Anterior cingulate cortex (tissue), 58 donors: Measurements from ENCODE around the gene TMEM141.

ENCODE experiments used
- DNase-seq, 58 donors: peaks; one replicate each; lab custom pipeline; 2025; lab: John Stamatoyannopoulos, UW

Gene TMEM141

DNA sequence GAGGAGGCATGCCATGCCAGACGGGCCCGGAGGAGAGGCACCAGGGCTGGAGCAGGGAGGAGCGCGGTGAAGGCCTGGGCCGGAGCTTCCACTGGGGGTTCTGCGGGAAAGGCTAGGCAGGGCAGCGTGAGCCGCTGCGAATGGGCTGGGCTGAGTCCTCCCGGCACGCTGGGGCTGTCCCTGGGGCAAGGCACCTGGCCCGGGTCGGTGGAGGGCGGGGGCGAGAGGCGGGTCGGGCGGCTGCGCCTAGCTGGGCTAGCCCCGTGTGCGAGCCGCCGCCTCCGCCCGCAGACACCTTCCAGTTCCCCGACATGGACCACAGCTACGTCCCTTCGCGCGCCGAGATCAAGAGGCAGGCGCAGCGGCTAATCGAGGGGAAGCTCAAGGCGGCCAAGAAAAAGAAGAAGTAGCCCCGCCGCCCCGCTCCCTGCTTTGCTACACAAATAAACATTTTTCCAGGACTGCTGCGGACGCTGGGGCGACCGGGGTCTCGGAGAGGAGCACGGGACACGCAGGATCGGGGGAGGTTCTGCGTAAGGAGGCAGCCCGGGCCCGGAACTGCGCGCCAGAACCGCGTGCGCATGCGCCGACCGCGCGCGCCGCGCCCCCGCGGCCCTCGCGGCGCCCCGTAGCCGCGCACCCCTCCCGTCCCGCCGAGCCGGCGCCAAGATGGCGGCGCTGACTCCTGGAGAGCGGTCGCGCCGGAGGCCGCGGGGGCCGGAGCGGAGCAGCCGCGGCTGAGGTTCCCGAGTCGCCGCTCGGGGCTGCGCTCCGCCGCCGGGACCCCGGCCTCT, 16.3 kb downstream of the TMEM141 start, which contains the start of gene RABL6:
RABL6 (plus strand) TSS at position 668 of the 794 bp plus-strand sequence. CDS start 249 bp downstream, outside the sequence.
- DNase-seq = peak in 53 of 58 donors; percentile 23 to 85 (median 67)

DNA sequence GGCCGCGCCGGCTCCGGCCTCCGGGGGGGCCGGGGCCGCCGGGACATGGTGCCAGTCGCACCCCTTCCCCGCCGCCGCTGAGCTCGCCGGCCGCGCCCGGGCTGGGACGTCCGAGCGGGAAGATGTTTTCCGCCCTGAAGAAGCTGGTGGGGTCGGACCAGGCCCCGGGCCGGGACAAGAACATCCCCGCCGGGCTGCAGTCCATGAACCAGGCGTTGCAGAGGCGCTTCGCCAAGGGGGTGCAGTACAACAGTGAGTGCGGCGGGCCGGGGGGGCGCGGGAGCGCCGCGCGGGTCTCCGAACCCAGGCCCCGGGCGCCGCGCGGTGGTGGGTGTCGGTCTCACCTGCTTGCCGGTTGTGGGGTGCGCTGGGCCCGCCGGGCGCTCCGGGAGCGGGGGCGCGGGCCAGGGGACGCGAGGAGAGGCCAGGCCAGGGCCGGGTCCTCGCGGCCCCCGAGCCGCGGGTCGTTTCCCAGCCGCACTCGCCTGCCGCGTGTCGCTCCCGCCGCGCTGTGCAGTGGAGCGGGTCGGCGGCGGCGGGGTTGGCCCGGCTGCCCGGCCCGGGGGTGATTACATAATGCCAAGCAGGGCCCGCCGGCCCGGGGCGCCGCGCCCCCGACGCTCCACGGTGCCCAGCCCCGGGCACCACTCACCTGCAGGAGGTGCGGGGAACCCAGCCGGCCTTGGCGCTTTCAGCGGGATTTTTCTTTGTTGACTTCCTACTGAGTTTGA, 17.1 kb downstream of the TMEM141 start:
- peak in 21 of 58 donors; percentile 21 to 73 (median 61) for DNase-seq

DNA sequence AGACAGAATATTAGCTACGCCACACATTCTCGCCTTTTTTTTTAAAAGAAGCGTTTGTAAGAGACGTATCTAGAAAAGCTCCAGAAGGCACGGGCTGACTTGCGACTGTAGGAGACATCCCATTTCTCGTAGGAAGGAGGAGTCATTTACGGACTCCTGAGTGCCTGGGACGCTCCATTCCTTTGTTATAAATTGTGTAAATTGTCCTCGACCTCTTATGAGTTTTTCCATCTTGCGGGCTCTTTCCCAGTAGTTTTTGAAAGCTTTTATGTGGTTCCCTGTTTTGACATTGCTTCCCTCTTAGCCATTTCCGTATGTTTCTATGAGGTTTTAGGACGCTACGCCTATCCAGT, 17.6 kb downstream of the TMEM141 start:
- DNase-seq = no peak

DNA sequence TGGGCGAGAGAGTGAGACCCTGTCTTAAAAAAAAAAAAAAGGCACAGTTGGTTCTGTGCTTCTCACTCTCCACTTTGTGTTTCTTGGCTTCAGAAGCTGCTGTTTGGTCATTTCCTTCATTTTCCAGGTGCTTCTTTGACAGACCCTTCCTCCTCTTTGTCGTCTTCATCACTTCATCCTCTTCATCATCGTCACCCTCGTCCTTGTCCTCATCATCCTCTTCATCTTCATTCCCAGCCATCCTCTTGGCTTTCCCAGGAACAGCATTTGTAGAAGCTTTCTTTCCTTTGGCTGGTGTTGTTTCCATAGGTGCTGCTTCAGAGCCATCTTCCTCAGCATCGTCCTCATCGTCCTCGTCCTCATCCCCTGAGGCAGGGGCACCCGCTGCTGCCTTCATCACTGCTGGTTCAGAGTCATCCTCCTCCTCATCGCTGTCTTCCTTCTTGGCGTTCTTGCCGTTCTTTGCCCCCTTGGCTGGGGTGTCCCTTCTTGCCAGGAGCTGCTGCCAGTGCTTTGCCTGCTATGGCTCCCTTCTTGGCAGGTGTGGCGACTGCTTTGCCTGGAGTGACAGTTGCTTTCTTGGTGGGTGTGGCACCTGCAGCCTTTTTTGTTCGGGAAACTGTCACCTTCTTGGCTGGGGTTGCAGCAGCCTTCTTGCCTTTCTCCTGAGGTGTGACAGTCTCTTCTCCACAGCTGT, 23.7 kb downstream of the TMEM141 start:
- DNase-seq = no peak

DNA sequence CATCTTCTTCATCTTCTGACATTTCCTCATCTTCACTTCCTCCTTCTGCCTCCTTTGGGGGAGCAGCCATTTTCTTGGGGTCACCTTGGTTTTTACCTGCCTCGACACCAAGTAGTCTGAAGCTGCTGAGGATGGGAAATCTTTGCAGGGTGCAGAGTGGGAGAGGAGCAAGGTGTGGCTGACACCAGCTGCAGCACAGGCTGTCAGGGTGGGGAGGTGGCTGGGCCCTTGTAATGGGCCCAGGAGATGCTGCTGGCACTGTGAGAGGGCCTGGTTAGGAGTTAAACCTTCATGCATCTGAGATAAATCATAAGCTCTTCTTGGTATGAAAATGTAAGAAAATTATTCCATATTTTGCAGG, 24.3 kb downstream of the TMEM141 start:
- no peak for DNase-seq

DNA sequence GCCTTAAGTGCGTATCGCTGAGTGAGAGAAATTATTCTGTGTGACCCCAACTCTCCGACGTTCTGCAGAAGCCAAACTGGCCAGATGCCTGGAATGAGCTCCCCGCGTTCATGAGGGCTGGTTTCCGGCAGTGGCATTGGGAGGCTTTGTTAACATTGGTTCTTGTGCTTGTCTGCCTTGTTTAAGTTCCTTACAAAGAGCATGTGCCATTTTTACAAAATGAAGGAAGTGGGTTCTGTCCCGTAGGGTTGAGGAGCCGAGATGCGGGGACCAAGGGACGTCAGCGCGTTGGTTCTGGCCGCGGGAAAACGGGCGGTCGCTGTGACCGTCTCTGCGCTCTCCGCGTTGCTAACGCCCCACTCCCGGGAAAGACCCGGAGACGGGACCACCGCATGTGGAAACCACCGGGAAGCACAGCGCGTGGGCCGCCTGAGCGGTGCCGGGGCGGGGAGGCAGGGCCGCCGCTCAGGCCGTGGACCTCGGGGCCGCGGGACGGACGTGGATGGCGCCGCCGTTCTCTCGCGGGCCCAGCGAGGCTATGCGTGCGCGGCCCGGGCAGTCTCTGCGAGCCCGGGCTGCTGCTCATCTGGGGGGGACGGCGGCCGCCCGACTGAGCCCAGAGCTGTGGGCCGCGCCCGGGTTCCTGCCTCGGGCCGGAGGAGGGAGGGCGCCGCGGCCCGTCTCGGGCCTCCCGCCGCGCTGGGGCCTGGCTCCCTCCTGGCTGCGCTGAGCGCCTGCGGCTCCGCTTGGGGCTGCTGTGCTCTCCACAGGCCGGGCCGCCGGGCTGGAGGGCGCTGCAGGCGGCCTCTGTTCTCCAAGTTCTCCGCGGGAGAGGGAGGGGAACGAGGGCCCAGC, 30.1 kb downstream of the TMEM141 start:
- peak in 1 of 58 donors; percentile 24 for DNase-seq

DNA sequence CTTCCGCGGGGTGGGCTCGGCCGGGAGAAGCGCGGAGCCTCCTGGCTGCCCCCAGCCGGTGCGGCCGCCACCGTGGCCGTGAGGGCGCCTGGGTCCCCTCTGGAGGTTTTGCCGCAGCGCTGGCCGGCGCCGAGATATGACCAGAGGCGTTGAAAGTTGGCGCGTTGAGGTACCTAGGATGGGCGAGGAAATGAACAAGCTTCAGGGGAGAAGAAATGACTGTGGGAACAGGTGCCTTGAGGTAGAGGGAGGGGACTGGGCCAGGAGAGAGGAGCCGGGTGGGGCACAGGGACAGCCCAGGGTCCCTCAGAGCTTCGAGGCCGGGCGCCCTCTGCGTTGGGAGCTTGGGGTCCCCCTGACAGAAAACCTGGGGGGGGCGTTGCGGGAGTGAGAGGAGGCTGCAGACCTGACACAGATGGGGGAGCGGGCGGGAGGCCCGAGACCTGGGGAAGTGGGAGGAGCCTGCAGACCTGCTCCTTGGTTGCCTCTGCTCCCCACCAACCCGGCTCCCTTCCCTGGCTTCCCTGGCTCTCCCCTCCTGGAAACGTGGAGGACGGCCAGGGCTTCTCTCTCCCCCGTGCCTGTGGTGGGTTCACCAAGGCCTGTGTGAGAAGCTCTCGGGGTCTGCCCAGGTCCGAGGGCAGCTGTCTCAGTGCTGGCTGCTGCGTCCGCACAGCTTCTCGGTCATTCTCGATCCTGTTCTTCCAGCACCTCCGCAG, 30.8 kb downstream of the TMEM141 start:
- no peak for DNase-seq

DNA sequence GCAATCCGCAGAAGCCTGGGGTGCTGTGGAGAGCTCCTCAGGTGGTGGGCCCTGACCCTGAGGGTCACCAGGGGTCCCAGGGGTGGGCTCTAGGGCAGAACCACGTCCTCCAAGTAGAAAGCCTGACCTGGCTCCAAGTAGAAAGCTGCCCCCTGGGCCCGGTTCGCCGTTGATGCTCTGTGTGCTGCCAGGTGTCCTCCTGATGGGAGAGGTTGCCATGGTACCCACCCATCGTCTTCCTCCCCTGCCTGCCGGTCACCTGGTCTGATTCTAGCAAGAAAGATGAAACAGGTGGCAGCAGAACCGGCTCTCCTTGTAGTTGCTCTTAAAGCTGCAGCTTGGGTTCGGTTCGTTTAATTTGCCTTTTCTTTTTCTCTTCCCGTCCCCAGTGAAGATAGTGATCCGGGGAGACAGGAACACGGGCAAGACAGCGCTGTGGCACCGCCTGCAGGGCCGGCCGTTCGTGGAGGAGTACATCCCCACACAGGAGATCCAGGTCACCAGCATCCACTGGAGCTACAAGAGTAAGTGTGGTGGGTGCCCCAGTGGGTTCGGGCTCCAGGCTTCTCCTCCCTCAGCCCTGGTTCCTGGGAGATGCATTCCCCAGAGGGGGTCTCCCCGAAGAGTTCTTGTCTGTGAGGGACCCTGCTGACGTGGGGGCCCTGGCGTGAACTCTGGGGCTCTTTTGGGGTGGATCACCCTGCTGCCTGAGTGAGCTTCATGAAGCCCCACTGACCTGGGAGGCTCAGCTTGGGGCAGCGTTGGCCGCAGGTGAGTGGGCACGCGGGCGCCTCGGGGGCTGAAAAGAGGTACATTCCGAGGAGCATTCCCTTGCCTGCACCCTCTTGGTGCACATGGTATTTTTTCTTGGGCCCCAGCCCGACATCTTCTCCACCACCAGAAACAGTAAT, 32.2 kb downstream of the TMEM141 start:
- peak in 4 of 58 donors; percentile 15 to 40 (median 20) for DNase-seq

DNA sequence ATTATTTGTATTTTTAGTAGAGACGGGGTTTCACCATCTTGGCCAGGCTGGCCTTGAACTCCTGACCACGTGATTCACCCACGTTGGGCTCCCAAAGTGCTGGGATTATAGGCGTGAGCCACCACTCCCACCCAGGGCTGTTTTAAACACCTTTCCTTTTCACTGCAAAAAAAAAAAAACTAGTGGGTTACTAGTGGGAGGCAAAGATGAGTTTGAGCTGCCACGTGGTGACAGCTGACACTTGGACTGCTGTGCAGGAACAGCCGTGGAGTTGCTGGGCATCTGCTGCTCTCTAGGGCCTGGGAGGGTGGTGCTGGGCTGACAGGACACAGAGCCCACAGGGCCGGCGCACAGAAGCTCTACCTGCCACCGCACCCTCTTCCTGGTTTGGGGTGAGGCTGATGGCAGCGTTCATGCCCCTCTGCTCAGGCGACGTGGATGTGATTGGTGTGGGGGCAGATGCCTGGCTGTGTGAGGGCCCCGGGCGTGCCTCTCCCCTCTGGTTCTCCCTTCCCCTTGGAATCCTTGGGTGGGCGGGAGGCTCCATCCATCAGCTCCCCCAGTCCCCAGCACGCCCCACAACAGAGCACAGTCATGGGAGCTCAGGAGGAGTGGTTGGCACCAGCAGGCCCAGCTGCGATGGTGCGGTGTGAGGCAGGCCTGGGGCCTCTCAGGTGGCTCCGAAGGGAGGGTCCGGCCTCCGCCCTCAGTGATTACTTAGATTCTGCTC, 33.5 kb downstream of the TMEM141 start:
- DNase-seq = peak in 3 of 58 donors; percentile 17 to 57 (median 22)

DNA sequence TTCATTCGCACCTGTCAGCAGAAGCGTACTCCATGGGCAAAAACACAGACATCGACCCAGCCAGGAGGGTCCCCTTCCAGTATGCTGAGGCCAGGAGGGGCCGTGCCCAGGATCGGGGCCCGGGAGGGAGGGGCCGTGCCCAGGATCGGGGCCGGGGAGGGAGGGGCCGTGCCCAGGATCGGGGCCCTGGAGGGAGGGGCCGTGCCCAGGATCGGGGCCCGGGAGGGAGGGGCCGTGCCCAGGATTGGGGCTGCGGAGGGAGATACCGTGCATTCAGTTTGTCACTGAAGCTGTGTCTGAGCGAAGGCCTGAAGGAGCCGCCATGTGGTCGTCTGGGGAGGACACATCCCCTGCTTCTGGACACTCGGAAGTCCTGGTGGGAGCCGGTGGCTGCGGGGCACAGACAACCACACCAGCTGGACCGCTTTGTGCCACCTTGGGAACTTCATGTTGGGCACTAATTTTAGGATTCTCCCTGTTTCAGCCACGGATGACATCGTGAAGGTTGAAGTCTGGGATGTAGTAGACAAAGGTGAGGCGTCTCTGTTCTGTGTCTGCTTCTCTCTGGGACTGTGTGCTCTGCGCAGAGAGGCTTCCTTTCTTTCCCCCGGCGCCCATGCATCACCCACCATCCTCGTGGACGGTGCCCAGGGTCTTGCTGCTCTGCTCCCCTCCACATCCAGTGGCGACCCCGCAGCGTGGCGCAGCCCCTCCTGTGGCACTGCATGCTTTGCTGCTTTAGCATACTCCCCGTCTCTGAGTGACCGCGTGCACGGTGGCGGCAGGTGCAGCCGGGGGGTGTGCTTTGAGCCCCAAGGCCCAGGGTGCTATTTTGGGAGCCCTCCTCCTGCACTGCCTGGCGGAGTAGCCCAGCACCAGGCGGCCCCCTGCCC, 34.4 kb downstream of the TMEM141 start:
- no peak for DNase-seq

DNA sequence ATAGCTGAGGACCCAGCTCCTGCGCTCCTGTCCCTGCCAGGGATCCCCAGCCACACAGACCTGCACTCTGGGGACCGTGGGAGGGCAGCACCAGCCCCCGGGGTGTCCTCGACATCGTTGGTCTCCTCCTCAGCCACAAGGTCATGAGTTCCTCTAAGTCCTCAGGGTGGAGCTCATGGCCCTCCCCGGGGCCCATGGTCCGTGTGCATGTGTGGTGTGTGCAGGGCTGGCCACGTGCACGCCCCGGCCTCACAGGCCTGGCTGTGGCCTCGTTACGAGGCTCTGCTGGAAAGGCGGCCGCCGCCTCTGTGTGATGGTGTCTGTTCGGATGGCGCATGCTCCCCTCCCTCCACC, 35.0 kb downstream of the TMEM141 start:
- DNase-seq = no peak

DNA sequence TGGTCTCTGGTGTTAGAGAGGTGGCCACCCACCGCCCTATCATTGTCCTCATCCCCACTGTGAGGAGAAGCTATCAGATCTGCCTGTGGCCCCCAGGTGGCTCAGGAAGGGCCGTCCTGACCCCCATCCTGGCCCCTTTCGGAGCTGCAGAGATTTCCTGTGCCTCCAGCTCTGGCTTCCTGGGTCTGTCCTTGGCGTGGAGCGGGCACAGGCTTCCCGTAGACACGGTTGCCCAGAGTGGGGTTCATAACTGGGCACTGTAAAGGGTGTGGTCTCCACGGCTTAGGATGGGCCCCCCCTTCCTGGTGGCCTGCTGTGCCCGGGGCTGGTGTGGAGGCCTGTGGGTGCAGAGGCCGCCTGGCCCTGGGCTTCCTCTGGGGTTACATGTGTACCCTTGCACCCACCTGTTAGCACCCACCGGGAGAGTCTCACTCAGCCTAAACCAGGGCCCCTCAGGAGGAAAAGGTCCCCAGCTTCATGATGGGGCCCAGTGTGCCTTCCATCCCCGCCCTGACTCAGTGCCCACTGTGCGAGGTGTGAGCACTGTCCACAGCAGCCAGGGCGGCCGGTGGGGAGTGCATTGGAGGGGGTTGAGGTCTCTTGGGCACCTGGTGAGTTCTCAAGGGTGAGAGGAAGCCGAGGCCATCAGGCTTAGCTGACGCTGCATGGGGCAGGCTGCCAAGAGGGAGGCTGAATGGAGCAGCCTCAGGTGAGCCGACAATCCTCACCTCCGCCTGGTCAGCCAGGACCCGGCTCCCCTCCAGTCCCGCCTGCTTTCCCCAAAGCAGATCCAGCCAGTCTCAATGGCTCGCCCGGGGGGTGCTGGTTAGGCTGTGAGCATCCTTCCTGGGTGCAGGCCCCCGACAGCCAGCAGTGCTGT, 35.8 kb downstream of the TMEM141 start:
- no peak for DNase-seq

DNA sequence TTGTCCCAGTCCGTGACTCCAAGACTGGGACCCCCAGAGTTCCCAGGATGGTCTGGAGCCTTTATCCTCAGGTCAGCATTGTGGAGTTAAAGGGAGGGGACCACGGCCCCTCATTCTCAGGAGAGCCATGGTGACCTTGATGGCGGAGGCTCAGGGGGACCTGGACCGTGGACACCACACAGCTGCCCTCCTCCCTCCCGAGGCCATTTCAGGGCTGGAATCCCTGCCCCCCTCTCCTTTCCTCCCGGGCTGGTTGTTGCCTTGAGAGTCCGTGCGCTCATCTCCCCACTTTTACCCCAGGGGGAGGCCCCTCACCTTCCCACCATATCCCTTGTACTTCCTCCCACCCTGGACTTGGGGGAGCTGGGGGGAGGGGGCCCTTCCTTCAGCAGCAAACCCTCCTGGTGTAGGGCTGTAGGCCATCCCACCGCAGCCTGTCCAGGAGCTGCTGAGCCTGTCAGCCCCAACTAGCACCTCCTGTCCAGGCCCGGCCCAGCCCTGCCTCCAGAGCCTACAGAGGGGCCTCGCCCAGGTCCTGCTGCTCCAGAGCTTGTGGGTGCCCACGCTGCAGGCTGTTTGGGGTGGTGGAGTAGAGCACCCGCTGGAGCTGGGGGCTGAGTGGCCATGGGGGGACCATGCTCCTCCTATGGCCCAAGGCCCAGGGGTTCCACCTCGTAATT, 36.8 kb downstream of the TMEM141 start:
- DNase-seq = no peak

DNA sequence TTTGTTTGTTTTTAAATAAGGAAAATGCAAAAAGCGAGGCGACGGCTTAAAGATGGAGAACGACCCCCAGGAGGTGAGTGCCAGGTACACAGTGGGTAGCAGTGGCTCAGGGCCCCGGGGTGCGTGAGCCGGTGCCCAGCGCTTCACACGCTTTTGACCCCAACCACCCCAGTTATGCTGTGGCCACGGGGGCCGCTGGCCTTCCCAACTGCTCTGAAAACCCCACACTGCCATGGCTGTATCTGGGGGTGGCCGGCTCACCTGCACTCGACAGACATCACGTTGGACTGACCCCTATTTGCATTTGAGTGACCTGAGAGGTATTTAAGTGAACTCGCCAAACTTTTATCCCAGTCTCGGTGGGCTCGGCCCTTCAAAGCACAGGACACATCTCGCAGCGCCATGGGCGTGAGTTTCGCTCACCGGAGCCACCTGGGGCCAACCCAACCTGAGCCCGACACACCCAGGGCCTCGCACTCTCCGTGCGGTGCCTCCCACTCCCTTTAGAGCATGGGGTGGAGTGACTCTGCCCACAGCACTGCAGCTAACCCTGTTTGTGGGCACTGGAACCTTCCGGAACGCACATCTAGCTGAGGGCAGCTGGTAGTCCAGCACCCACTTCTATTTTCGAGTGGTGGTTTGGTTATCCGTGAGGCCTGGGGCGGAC, 37.5 kb downstream of the TMEM141 start:
- no peak for DNase-seq

DNA sequence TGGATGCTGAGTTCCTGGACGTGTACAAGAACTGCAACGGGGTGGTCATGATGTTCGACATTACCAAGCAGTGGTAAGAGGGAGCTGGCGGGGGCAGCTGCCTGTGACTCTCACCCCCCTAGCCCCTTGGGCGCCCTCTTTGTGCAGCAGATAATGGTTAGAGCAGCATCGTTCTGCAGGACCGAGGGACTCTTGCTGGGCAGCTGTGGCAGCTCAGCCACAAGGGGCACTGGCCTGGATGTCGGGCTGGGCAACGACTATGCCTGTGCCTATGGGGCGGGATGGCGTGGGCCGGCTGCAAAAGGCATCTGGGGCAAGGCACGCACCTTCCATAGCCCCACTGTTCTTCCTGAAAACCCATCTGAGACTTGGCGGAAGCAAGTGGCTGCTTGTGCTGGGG, 38.3 kb downstream of the TMEM141 start:
- no peak for DNase-seq
